Neural progenitor cell (in vitro differentiated cells): ENCODE data around the gene GRIK1. TPM values are rescaled to one million over a fixed set of nuclear protein-coding genes. Genes with fewer than 3 reads are reported as not detected.

ENCODE experiments used
- DNase-seq: peaks from one replicate; pipeline ENCODE4 v3.0.0-alpha.2; 2016; ENCODE audit warnings: low spot score
- H2AFZ ChIP-seq: fragments of 200-600 bp; sonication (generic); replicated peaks from 2 replicates; pipeline ENCODE4 v1.6.1; 2016; ENCODE audit warnings: antibody characterized with exemption
- H3F3A ChIP-seq: fragments of 200-600 bp; sonication (generic); 2 replicates; pipeline ENCODE4 v1.6.1; 2016; ENCODE audit warnings: antibody characterized with exemption, low read depth
- H3K27ac ChIP-seq: fragments of 200-600 bp; sonication (generic); 2 replicates; pipeline ENCODE4 v1.5.1; 2016; ENCODE audit warnings: mild to moderate bottlenecking
- H3K27me3 ChIP-seq: fragments of 200-600 bp; sonication (generic); 2 replicates; pipeline ENCODE4 v1.6.1; 2016; ENCODE audit warnings: mild to moderate bottlenecking, moderate library complexity
- H3K36me3 ChIP-seq: fragments of 200-600 bp; sonication (generic); 2 replicates; pipeline ENCODE4 v1.5.1; 2016
- H3K4me1 ChIP-seq: fragments of 200-600 bp; sonication (generic); 2 replicates; pipeline ENCODE4 v1.6.1; 2016; ENCODE audit warnings: mixed run types
- H3K4me2 ChIP-seq: fragments of 200-600 bp; sonication (generic); 2 replicates; pipeline ENCODE4 v1.6.1; 2016
- H3K4me3 ChIP-seq: fragments of 200-600 bp; sonication (generic); 2 replicates; pipeline ENCODE4 v1.5.1; 2016
- H3K79me2 ChIP-seq: fragments of 200-600 bp; sonication (generic); 2 replicates; pipeline ENCODE4 v1.6.1; 2016; ENCODE audit warnings: low read depth
- H3K9ac ChIP-seq: fragments of 200-600 bp; sonication (generic); 2 replicates; pipeline ENCODE4 v1.6.1; 2016
- H3K9me3 ChIP-seq: fragments of 200-600 bp; sonication (generic); 2 replicates; pipeline ENCODE4 v1.5.1; 2016; ENCODE audit warnings: low read depth
- H4K20me1 ChIP-seq: fragments of 200-600 bp; sonication (generic); 2 replicates; pipeline ENCODE4 v1.6.1; 2016; ENCODE audit warnings: low read depth
- H3K27ac Mint-ChIP-seq: 3 replicates; pipeline ENCODE4 v1.8.0; 2021; ENCODE audit warnings: mixed read lengths
- H3K27me3 Mint-ChIP-seq: 2 replicates; pipeline ENCODE4 v1.8.0; 2022; ENCODE audit warnings: low read depth, mild to moderate bottlenecking, inconsistent platforms, moderate library complexity, mixed read lengths; ENCODE audit not compliant: insufficient read depth
- H3K36me3 Mint-ChIP-seq: 3 replicates; pipeline ENCODE4 v1.8.0; 2021; ENCODE audit warnings: mixed read lengths
- H3K4me1 Mint-ChIP-seq: 3 replicates; pipeline ENCODE4 v1.8.0; 2021; ENCODE audit warnings: mixed read lengths
- H3K4me3 Mint-ChIP-seq: 3 replicates; pipeline ENCODE4 v1.8.0; 2021; ENCODE audit warnings: mild to moderate bottlenecking, moderate library complexity, mixed read lengths
- H3K9me3 Mint-ChIP-seq: 3 replicates; pipeline ENCODE4 v1.8.0; 2020; ENCODE audit warnings: mixed read lengths
- CTCF ChIP-seq: fragments of 200-600 bp; sonication (generic); IDR thresholded peaks from 2 replicates; pipeline ENCODE4 v1.5.1; 2017; ENCODE audit warnings: antibody characterized with exemption, mild to moderate bottlenecking
- EZH2 ChIP-seq: fragments of 200-600 bp; sonication (generic); IDR thresholded peaks from 2 replicates; pipeline ENCODE4 v1.6.1; 2017; ENCODE audit warnings: antibody characterized with exemption, mild to moderate bottlenecking, moderate library complexity
- EZH2phosphoT487 ChIP-seq: fragments of 200-600 bp; sonication (generic); IDR thresholded peaks from 2 replicates; pipeline ENCODE4 v1.6.1; 2017; ENCODE audit warnings: antibody characterized with exemption
- total RNA-seq: library from RNA; depleted of rRNA; stranded (reverse); fragments of >200 nt; gene quantifications from 2 replicates; pipeline ENCODE4 v1.2.3, GENCODE V29; 2015; ENCODE audit warnings: low replicate concordance

The GRIK1 gene
- total RNA-seq, 1 donor from 2014 or later = 1.6 TPM

DNA sequence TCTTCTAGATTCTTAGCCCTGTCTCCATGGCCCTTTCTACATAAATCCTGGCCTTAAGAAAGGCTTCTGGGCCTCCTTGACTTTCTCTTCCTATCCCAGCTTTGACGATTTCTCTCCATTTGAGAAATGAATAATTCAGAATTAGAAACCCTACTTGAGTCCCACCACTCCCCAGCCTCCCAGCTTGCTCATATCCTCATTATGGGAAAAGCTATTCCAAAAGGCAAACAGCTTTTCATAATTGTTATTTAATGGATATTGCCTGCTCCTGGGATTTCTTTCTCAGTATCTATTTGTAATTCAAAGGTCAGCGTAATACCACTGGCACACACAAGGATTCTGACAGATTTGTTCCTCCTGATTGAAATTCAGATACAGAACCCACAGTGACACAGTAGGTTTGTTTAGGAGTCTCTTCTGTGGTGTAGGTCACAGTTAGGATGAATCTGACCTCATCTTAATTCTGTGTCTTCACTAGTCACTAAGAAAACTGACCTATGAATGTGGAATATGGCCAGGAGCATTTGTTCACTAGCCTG, 121.3 kb downstream of the GRIK1 start:
- Histone ChIP-seq H3F3A (no peaks in the 10 kb centered on the region), H3K9ac (no peak overlapping the region), H3K4me3 (no peak overlapping the region), H3K4me2 (no peak overlapping the region), H3K4me1 (no peaks in the 10 kb centered on the region), H3K9me3 (no peaks in the 10 kb centered on the region), H3K27me3 (no peaks in the 10 kb centered on the region), H3K36me3 (no peaks in the 10 kb centered on the region), H2AFZ (no peak overlapping the region), H3K79me2 (no peaks in the 10 kb centered on the region), H4K20me1 (no peaks in the 10 kb centered on the region), H3K27ac (no peak overlapping the region)
- no peak overlapping the region for H3K4me3 Mint-ChIP-seq
- peaks cover 2% of the 10 kb centered on the region for H3K9me3 Mint-ChIP-seq
- H3K27ac Mint-ChIP-seq = peak overlapping the region; percentile 69
- peaks cover 24% of the 10 kb centered on the region for H3K4me1 Mint-ChIP-seq
- TF ChIP-seq EZH2 (no peak), EZH2phosphoT487 (no peak), CTCF (no peak)
- H3K36me3 Mint-ChIP-seq = peaks cover 2% of the 10 kb centered on the region
- DNase-seq = no peak
- H3K27me3 Mint-ChIP-seq = no peaks in the 10 kb centered on the region

DNA sequence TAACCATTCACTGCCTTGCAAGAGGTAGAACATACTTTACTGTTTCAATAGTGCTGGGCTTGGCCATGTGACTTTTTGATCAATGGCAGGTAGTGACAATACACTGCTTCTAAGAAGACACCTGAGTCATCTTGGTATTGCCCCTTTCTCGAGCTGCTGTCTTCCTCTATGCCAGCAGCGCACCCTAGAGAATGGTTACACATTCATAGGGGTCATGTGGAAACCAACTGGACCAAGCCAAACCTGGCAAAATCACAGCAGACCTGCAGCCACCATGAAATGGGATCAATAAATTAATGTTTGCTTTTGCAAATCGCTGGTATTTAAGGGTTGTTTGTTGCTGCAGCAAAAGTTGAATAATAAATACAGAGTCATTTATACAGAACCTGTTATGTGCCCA, 122.3 kb downstream of the GRIK1 start:
- no peak overlapping the region for H3K4me3 ChIP-seq
- no peaks in the 10 kb centered on the region for H3K4me1 ChIP-seq
- H3K27ac ChIP-seq = no peak overlapping the region
- Mint-ChIP-seq H3K27ac (no peak overlapping the region), H3K9me3 (peaks cover 2% of the 10 kb centered on the region), H3K27me3 (no peaks in the 10 kb centered on the region), H3K4me1 (peaks cover 26% of the 10 kb centered on the region), H3K36me3 (peaks cover 2% of the 10 kb centered on the region), H3K4me3 (no peak overlapping the region)
- no peaks in the 10 kb centered on the region for H3K27me3 ChIP-seq
- no peaks in the 10 kb centered on the region for H4K20me1 ChIP-seq
- TF ChIP-seq CTCF (no peak), EZH2phosphoT487 (no peak), EZH2 (no peak)
- H2AFZ ChIP-seq = no peak overlapping the region
- H3K36me3 ChIP-seq = no peaks in the 10 kb centered on the region
- no peak overlapping the region for H3K4me2 ChIP-seq
- H3K79me2 ChIP-seq = no peaks in the 10 kb centered on the region
- no peak overlapping the region for H3K9ac ChIP-seq
- no peaks in the 10 kb centered on the region for H3F3A ChIP-seq
- DNase-seq = no peak
- no peaks in the 10 kb centered on the region for H3K9me3 ChIP-seq

DNA sequence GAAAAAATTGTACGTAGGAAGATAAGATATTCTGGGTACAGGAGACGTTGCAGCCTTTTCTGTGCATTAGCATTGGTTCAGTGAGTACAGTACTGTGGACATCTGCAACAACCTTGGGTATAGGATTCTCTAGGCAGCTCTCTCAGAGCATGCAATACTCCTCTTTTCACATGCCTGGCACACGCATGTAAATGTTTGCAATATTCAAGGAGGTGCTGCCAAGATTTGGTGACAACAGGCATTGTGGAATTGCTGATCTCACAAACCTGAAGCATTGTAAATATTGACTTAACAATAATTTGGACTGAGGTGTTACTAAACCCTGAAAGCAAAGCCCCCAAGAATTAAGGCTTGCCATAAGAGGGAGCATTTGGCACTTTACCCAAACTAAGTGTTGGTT, 126.8 kb downstream of the GRIK1 start:
- H3K27ac Mint-ChIP-seq = no peak overlapping the region

More for the DNA sequence above, 126.8 kb downstream of the GRIK1 start:
- Histone ChIP-seq H3K9ac (no peak overlapping the region), H3K27me3 (no peaks in the 10 kb centered on the region), H3K4me3 (no peak overlapping the region), H2AFZ (no peak overlapping the region), H3K36me3 (no peaks in the 10 kb centered on the region), H3K27ac (no peak overlapping the region), H3K4me2 (no peak overlapping the region), H3K4me1 (peaks cover 10% of the 10 kb centered on the region), H3K9me3 (no peaks in the 10 kb centered on the region), H3F3A (no peaks in the 10 kb centered on the region), H4K20me1 (no peaks in the 10 kb centered on the region), H3K79me2 (no peaks in the 10 kb centered on the region)
- Mint-ChIP-seq H3K27me3 (no peaks in the 10 kb centered on the region), H3K9me3 (peaks cover 2% of the 10 kb centered on the region), H3K36me3 (peaks cover 2% of the 10 kb centered on the region), H3K4me1 (peaks cover 25% of the 10 kb centered on the region), H3K4me3 (no peak overlapping the region)
- no peak for DNase-seq
- TF ChIP-seq EZH2 (no peak), CTCF (no peak), EZH2phosphoT487 (no peak)
